Activated B cell treated with CpG ODN at 0.5 μM for 24 hours (primary cell): ENCODE measurements around the gene MINDY4. TPM values are rescaled to one million over a fixed set of nuclear protein-coding genes. Genes with fewer than 3 reads are reported as not detected.

Experiments used
- ATAC-seq: fragments of 200-7000 bp; cut with Tn5 transposase; one replicate; pipeline ENCODE4 v1.10.0; 2021; ENCODE audit warnings: low read depth, mild to moderate bottlenecking, moderate library complexity
- CTCF ChIA-PET: fragments of 350-600 bp; sonication (Branson Sonifier 250); formaldehyde crosslinking; loops from one replicate; lab custom pipeline; 2021; ENCODE audit warnings: antibody characterized with exemption; lab: Charles Lee
- POLR2A ChIA-PET: fragments of 350-600 bp; sonication (Branson Sonifier 250); formaldehyde crosslinking; loops from one replicate; lab custom pipeline; 2021; ENCODE audit warnings: antibody characterized with exemption; lab: Charles Lee
- DNase-seq: peaks from one replicate; pipeline ENCODE4 v3.0.0; 2022
- H3K27ac Mint-ChIP-seq: one replicate; pipeline ENCODE4 v1.8.0; 2020; ENCODE audit warnings: mixed read lengths
- H3K27me3 Mint-ChIP-seq: one replicate; pipeline ENCODE4 v1.8.0; 2021; ENCODE audit warnings: mixed read lengths
- H3K36me3 Mint-ChIP-seq: one replicate; pipeline ENCODE4 v1.8.0; 2021; ENCODE audit warnings: low read depth, mixed read lengths
- H3K4me1 Mint-ChIP-seq: one replicate; pipeline ENCODE4 v1.8.0; 2021; ENCODE audit warnings: mixed read lengths
- H3K4me3 Mint-ChIP-seq: one replicate; pipeline ENCODE4 v1.8.0; 2020; ENCODE audit warnings: mild to moderate bottlenecking, mixed read lengths
- H3K9me3 Mint-ChIP-seq: one replicate; pipeline ENCODE4 v1.8.0; 2020; ENCODE audit warnings: mixed read lengths
- intact Hi-C: fragments of 100-400 bp; cut with micrococcal nuclease; formaldehyde crosslinking; loops from one replicate; pipeline ENCODE4 v1.15.1; 2024
- total RNA-seq: library from RNA; stranded (reverse); gene quantifications from 2 replicates; pipeline ENCODE4 v1.2.3, GENCODE V29; 2022
- TF ChIP-seq, protein P1 (sequence below): fragments of 200-600 bp; IDR thresholded peaks from one replicate; pipeline ENCODE4 v1.8.0; 2022; ENCODE audit warnings: antibody characterized with exemption, mild to moderate bottlenecking

MINDY4 gene
- total RNA-seq, 1 donor from 2014 or later, result 1.2 TPM

DNA sequence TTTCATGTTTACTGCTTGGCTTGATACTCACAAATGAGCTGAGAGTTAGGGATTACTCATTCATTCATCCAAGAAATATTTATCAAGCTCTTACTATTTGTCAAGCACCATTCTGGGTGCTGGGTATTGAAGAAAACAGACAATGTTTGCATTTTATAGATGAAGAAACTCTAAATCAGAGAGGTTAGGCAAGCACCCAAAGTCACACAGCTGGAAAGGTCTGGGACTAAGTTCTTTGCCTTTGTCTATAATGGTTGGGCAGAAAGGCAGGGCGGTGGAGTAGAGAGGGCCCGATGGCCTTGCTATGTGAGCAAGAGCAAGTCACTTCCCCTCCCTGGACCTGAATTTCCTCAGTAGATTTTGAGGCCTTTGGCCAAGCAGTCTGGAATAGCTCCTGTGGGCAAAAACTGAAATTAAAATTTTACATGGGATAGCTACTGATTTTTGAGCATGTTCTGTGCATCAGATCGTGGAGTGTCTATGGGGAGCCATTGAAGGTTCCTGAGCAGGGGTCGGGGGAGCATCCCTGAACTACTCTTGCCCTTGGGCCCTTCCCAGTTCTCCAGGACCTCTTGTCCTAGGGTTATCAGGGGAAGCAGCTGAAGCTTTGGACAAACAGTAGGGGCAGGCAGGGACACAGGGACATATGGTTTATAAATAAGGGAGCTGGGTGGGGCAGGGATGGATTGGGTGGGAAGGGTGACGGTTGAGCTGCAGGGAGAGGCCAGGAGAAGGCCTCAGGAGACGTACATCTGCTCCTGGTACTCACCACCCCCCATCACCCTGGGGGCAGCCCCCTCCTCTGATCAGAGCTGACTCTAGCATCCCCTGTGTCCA lies 163.7 kb downstream of the MINDY4 start:
- CTCF ChIA-PET, result no interaction called here
- Mint-ChIP-seq H3K27ac (no peak overlapping the region), H3K9me3 (no peaks in the 10 kb centered on the region), H3K4me1 (no peaks in the 10 kb centered on the region), H3K27me3 (peaks cover 13% of the 10 kb centered on the region), H3K4me3 (no peak overlapping the region), H3K36me3 (no peaks in the 10 kb centered on the region)
- POLR2A ChIA-PET, result no interaction called here
- ATAC-seq, result no peak
- no peak for DNase-seq
- intact Hi-C loops, result no loop called here
- TF ChIP-seq, protein P1, sequence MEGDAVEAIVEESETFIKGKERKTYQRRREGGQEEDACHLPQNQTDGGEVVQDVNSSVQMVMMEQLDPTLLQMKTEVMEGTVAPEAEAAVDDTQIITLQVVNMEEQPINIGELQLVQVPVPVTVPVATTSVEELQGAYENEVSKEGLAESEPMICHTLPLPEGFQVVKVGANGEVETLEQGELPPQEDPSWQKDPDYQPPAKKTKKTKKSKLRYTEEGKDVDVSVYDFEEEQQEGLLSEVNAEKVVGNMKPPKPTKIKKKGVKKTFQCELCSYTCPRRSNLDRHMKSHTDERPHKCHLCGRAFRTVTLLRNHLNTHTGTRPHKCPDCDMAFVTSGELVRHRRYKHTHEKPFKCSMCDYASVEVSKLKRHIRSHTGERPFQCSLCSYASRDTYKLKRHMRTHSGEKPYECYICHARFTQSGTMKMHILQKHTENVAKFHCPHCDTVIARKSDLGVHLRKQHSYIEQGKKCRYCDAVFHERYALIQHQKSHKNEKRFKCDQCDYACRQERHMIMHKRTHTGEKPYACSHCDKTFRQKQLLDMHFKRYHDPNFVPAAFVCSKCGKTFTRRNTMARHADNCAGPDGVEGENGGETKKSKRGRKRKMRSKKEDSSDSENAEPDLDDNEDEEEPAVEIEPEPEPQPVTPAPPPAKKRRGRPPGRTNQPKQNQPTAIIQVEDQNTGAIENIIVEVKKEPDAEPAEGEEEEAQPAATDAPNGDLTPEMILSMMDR, result no peak

DNA sequence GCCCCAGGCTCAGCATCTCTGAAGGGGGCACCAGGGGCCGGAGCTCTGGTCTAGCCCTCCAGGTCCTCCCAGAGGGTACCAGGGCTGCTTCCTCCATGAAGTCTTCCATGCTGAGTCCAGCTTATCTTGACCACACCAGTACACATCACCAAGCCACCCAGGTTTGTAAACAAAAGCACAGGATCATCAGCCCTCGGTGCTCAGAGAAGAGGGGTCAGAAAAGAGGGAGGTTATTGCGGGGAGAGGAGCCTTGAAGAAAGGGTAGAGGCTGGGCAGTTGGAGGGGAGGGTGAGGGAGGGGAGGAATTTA lies 164.3 kb downstream of the MINDY4 start:
- H3K36me3 Mint-ChIP-seq, result no peaks in the 10 kb centered on the region
- TF ChIP-seq, protein P1, result no peak
- DNase-seq, result no peak
- ChIA-PET CTCF (no interaction called here), POLR2A (no interaction called here)
- H3K27ac Mint-ChIP-seq, result no peak overlapping the region
- intact Hi-C loops, result no loop called here
- H3K9me3 Mint-ChIP-seq, result no peaks in the 10 kb centered on the region
- no peak for ATAC-seq
- H3K4me3 Mint-ChIP-seq, result no peak overlapping the region
- H3K4me1 Mint-ChIP-seq, result no peaks in the 10 kb centered on the region
- peaks cover 13% of the 10 kb centered on the region for H3K27me3 Mint-ChIP-seq

DNA sequence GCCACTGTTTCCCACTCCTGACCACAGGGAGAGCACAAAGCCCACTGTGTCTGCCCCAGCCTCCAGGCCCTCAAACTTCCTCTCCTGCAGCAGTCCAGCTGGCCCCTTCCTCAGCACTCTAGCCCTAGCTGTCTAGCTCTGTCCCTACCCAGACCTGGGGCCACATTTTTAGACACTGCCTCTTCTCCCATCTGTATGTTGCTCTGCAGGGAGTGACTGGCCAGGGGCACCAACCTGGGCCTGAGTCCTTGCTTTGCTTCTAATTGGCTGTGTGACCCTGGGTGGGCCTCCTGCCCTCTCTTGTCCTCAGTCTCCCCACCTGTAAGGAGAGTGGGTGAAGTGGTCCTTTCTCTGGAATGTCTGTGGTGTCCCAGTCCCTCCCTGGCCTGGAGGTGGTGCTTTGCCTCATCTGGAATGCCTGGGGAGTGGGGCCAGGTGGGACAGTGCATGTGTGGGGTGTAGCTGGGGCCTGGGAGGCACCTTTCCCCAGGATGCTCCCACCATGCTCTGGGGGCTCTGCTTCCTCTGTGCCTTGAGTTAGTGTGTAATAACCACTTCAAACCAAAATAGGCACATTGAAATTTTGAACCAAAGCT lies 165.5 kb downstream of the MINDY4 start:
- Mint-ChIP-seq H3K27me3 (peaks cover 20% of the 10 kb centered on the region), H3K9me3 (no peaks in the 10 kb centered on the region), H3K4me3 (no peak overlapping the region), H3K4me1 (no peaks in the 10 kb centered on the region), H3K27ac (no peak overlapping the region), H3K36me3 (no peaks in the 10 kb centered on the region)
- TF ChIP-seq, protein P1, result no peak
- intact Hi-C loops, result no loop called here
- ChIA-PET POLR2A (no interaction called here), CTCF (interaction anchor here (1.8 kb wide), 1 partner anchor 8 kb away, joined by 6 read pairs; no protein-coding TSS in a partner anchor)
- DNase-seq (no peak), ATAC-seq (no peak)

DNA sequence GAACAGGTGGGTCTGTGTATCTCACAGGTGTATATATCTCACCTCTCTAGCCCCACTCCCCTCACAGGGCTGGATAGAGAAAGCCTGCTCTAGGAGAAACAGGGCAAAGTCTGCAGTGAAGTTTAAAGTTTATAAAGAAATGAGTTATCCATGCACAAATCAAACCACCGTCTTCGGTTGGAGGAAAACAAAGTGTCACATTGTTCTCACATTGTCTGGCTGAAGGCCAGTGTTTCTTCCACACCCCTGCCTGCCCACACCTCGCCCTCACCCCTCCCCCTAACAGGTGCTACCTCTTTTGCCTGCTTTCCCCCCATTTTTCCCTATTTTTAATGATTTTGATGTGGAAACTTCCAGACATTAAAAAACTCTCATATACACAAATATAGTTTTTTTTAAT lies 166.2 kb downstream of the MINDY4 start:
- H3K9me3 Mint-ChIP-seq, result peaks cover 1% of the 10 kb centered on the region
- ChIA-PET CTCF (interaction anchor here (1.8 kb wide), 1 partner anchor 9 kb away, joined by 6 read pairs; no protein-coding TSS in a partner anchor), POLR2A (no interaction called here)
- no peaks in the 10 kb centered on the region for H3K4me1 Mint-ChIP-seq
- no peak for DNase-seq
- intact Hi-C loops, result no loop called here
- H3K4me3 Mint-ChIP-seq, result no peak overlapping the region
- no peaks in the 10 kb centered on the region for H3K36me3 Mint-ChIP-seq
- ATAC-seq, result no peak
- no peak overlapping the region for H3K27ac Mint-ChIP-seq
- peaks cover 20% of the 10 kb centered on the region for H3K27me3 Mint-ChIP-seq
- TF ChIP-seq, protein P1, result no peak
